Cerebellar nuclear complex (tissue), 1 donor: Measurements from ENCODE around the gene RPRD1A.
A peak's percentile ranks its signal among the peaks of the same experiment; 100 is the strongest.
"Not testable (repeated sequence)": the region's sequence is repeated elsewhere in the genome, so short reads cannot be mapped to it uniquely, and the experiment has no call there.

Source experiments
- DNase-seq, 2 experiments: peaks; one replicate each; lab custom pipeline; 2025; lab: John Stamatoyannopoulos, UW

The RPRD1A gene

GRCh38 chr18:36028859-36029258 lies 38.5 kb downstream of the RPRD1A start:
- DNase-seq, result no peak

DNA sequence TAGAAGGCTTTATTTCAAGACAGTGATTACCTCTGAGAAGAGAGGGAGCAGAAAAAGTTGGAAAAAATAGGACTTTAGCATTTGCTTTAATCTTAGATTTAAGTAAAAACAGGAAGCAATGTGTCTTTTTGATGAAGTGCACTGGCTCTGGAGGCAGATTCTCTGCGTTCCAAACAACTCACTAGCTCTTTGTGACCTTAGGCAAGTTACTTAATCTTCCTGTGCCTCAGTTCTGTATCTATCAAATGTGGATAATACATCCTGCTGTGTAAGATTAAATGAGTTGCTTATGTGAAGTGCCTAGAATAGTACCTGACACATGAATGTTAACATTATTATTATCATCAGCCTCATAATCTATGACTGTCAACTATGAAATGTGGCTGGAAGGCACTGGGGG lies 42.3 kb downstream of the RPRD1A start:
- no peak for DNase-seq

DNA sequence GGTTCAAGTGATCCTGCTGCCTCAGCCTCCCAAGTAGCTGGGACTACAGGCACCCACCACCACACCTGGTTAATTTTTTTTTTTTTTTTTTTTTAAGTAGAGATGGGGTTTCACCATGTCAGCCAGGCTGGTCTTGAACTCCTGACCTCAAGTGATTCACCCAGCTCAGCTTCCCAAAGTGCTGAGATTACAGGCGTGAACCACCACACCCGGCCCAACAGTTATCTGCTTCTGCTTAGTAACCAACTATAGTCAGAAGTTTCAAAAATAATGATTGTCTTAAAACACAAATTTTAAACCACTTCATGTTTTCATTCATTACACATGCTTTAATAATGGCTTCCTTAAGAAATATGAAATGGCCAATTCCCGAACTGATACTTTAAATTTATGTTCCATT lies 43.1 kb downstream of the RPRD1A start:
- DNase-seq, result not testable (repeated sequence)

- DNase-seq, result no peak
Measured at GRCh38 chr18:36023336-36023735, 44.0 kb downstream of the RPRD1A start.

DNA sequence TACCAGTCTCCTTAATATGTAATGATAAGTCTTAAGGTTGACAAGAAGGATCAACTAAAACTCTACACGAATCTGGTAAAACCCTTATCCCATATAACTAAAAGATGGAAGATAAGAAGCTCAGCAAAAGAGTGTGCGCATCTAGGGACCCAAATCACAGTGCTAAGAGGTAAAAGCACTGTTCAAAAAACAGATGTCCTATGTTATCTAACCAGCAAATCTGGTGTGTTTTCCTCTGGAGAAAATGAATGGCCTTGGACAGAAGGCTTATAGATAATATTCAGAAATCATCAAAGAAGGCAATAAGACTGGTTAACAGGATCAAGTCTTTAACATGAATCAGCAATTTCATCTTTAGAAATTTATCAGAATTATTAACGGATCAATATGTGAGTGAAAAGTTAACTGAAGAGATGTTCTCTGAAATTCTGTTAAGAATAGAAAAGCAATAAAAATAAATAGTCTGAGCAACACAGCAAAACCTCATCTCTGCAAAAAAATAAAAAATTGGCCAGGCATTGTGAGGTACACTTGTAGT lies 47.1 kb downstream of the RPRD1A start:
- no peak for DNase-seq

- no peak for DNase-seq
Measured at GRCh38 chr18:36017232-36017631, 50.1 kb downstream of the RPRD1A start.

DNA sequence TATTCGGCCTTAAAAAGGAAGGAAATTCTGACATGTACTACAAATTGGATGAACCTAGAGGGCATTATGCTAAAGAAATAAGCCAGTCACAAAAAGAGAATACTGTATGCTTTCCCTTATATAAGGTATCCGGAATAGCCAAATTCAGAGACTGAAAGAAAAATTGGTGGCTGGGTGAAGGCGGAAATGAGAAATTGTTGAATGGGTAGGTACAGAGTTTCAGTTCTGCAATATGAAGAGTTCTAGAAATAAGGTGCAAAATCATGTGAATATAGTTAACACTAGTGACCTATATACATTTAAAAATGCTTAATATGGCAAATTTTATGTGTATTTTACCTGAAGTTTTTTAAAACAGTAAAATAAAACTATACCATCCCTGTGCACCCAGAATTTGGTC lies 51.7 kb downstream of the RPRD1A start:
- DNase-seq, result no peak

DNA sequence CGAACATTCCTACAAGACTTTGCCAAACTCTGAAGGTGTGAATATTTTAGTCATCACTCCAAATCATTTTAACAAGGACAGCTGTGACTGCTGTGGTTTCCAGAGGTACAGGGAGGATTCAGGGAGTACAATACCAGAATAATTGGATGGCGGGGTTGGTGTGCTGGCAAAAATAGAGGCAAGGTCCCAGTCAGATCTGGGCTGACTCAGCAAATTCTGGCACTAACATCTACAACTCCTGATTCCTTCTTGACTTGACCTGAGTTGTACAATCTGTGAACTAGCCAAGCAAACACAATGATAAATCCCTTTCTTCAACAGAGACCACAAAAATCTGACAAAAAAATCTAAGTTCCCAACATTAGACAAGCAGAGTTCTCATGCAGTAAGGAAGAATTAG lies 54.5 kb downstream of the RPRD1A start:
- DNase-seq, result no peak

DNA sequence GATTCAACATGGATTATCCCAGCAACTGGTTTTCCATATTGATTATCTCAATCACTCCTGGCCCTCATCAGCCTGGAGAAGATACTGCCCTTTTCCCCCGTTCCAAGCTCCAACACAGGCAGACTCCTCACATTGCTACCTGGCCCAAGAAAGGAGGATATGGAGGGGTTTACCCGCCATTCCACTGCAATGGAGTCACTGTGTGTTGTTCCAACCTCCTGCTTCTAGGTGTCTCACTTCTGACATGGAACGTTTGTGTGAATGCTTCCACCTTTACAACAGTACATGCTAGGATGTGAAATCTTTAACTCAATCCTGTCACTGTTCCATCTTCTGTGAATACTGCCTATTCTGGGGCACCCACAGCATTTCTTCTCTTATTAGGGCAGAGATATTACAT lies 58.1 kb downstream of the RPRD1A start:
- DNase-seq, result no peak

DNA sequence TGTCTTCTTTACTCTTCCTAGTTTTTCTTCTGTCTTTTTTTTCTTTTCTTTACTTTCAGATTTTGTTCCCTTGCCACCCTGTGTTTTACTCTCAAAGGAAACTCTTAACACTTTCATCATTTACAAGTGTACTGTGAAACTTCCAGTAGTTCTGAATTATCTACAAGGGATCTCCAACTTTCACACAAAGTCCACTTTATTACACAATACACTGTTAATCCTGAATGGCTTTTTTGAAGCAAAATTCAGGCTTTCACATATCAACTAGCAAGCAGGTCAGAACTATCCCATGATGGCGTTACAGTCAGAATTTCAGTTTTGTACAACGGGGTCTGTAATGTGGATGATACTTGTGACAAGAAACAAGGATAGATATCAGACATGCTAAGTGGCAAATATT lies 60.4 kb downstream of the RPRD1A start:
- no peak for DNase-seq

DNA sequence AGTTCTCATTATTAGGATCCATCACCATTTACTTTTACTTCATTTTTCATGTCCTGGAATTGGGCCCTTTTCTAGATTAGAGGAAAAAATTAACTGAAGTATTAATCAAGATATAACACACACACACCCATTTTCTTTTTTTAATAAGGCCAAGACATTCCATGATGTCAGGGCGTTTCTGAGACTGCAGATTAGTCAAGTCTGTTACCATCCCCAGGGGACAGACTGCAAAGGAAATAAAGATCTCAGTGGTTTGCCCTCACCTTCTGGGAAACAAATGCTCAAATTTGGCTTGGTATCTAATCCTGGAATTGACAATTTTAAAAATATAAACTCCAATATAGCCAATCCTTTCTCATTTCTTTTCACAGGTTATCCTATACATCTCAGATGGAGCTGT lies 67.4 kb downstream of the RPRD1A start:
- no peak for DNase-seq

- no peak for DNase-seq
Measured at GRCh38 chr18:35998967-35999366, 68.4 kb downstream of the RPRD1A start.

DNA sequence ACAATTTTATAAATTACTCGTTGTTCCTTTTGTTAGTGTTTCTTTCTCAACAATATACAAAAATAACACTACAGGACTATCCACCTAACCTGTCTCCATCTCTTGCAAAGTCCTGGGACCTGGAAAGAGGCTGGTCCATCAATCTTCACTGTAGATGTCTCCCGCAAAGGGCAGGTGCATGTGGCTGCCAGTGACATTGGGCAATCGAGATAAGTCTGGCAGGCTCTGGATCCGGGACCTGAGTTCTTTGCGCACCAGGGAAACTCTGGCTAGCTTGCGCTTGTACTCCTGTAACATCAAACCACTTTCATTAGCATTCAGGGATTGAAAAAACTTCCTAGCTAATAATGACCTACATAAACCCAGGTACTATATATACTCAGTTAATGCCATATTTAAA lies 74.3 kb downstream of the RPRD1A start:
- DNase-seq, result no peak

DNA sequence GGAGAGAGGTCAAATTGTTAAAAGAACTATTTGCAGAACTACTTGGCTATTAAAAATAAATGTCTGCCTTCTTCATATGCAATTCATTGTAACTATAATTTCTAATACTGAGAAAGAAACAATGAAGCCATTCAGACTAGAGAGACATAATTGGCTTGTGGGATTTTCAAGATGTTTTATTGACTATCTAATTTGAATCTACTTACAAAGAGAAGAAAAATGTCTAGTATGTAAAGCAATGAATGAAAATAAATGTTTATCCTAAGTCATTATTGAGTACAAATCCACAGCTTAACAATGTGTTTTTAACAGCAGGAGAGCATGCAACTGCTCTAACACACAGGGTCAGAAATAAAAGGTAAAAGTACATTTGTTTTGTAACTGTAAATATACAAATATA lies 75.7 kb downstream of the RPRD1A start:
- DNase-seq, result no peak

DNA sequence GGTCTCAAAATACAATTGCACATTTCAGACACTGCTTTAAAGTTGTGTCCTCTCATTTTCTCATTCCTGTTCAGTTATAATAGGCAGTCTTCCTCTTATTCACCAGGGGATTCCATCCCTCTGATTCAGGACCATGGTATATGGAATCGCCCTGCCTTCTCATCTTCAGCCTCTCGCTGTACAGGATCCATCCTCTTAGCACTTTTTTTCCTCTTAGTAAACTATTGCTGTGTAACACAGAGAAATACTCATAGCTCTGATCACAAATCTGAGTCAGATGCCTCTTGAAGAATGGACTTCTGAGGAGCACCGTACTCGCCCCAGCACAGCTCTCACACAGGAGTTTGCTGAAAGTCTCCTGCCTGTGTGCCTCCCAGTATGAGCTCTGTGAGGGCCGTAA lies 83.5 kb downstream of the RPRD1A start:
- DNase-seq, result no peak

- DNase-seq, result no peak
Measured at GRCh38 chr18:35983147-35983546, 84.2 kb downstream of the RPRD1A start.

DNA sequence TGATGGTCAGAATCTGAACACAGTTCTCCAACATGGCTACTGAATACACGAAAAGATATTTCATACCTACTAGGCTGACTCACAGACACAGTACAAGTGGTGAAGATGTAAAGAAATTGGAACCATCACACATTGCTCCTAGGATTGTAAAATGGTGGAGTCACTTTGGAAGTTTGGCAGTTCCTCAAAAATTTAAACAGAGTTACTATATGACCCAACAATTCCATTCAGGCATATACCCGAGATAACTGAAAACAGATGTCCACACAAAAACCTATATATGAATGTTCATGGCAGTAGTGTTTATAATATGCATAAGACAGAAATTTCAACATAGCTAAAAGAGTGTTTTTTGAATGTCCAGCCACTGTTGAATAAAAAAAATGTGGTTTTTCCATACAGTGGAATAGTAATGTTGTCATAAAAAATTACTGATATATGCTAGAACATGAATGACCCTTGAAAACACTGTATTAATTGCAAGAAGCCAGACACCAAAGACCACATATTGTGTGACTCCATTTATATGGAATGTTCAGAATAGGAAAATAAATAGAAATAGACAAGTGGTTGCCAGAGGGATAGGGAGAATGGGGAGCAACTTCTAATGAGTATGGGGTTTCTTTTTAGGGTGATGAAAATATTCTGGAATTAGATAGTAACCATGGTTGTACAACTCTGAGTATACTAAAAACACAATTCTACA lies 84.8 kb downstream of the RPRD1A start:
- no peak for DNase-seq

DNA sequence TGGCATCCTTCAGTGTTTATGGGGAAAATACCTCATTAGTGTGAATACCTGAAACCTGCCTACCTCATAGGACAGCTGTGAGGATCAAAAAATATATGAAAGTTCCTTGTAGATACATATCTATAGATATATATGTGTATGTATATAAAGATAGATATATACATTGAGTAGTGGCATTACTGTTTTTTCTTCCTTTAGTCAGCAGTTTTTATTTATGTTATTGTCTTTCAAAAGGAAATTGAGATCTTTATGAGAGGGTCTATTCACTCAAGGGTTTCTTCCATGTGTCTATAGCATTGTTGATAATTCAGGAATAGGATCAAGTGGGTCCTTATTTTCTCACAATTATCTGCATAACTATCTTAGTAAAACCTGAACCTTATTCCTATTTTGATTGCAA lies 88.2 kb downstream of the RPRD1A start:
- DNase-seq, result no peak

DNA sequence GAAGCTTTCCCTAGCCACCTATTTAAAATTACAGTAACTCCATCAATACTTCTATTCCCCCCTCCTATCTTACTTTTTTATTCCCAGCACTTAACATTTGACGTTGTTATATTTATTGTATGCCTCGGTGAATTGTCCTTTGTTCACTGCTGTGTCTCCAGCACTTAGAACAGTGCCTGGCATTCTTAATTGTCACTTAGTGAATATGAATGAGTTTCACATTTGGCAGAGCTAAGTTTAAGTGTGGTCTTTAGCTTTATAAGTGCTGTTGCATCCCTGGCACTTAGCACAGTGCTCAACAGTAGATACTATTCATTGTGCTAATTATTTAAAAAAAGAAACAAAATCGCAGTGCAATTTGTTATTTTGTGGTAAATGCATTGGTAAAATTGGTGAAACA lies 93.2 kb downstream of the RPRD1A start:
- no peak for DNase-seq

GRCh38 chr18:35973650-35974049 lies 93.7 kb downstream of the RPRD1A start:
- DNase-seq, result no peak

- peak; percentile 39 to 89 for DNase-seq
Measured at GRCh38 chr18:35972197-35973000, 95.0 kb downstream of the RPRD1A start, which contains the start of gene RMP24. Gene RMP24, plus strand, starts transcription at chr18:35972679.

GRCh38 chr18:35971661-35972196 lies 95.6 kb downstream of the RPRD1A start:
- DNase-seq, result peak in 1 of 2 experiments; percentile 47

- no peak for DNase-seq
Measured at GRCh38 chr18:35969676-35970075, 97.7 kb downstream of the RPRD1A start.
